Heart right ventricle (tissue), 16 donors: ENCODE measurements around the gene PRR15. TPM values are rescaled to one million over a fixed set of nuclear protein-coding genes. Genes with fewer than 3 reads are reported as not detected.

ENCODE experiments used
- ATAC-seq, 8 donors: fragments of 200-7000 bp; cut with Tn5 transposase; one replicate each; pipeline ENCODE4 v1.9.1; 2020; ENCODE audit warnings: mild to moderate bottlenecking in 8 of 8, moderate library complexity in 8 of 8, moderate number of reproducible peaks in 1 of 8
- DNase-seq, 2 donors: peaks; one replicate each; pipeline ENCODE4 v3.0.0-alpha.2; 2020
- H3K27ac ChIP-seq, 10 donors: fragments of 200-600 bp; sonication (generic) in 2 of 10; one replicate each; pipeline versions ENCODE4 v1.5.0 to v1.8.0; 2020 to 2022; ENCODE audit warnings: mild to moderate bottlenecking in 3 of 10
- H3K27me3 ChIP-seq, 7 donors: fragments of 200-600 bp; one replicate each; pipeline ENCODE4 v1.8.0; 2021 to 2022; ENCODE audit warnings: mild to moderate bottlenecking in 2 of 7
- H3K36me3 ChIP-seq, 9 donors: fragments of 200-600 bp; sonication (generic) in 1 of 9; one replicate each; pipeline versions ENCODE4 v1.5.0 to v1.8.0; 2020 to 2022; ENCODE audit warnings: mild to moderate bottlenecking in 2 of 9
- H3K4me1 ChIP-seq, 9 donors: fragments of 200-600 bp; sonication (generic) in 1 of 9; one replicate each; pipeline versions ENCODE4 v1.5.0 to v1.8.0; 2020 to 2022; ENCODE audit warnings: mild to moderate bottlenecking in 4 of 9
- H3K4me3 ChIP-seq, 10 donors: fragments of 200-600 bp; sonication (generic) in 2 of 10; one replicate each; pipeline versions ENCODE4 v1.5.0 to v1.8.0; 2020 to 2022; ENCODE audit warnings: mild to moderate bottlenecking in 7 of 10, moderate library complexity in 2 of 10
- H3K9me3 ChIP-seq, 11 donors: fragments of 200-600 bp in 10 of 11; sonication (generic) in 2 of 11; one replicate each; pipeline versions ENCODE4 v1.5.0 to v1.8.0; 2013 to 2022; ENCODE audit warnings: mild to moderate bottlenecking in 2 of 11, control low read depth in 1 of 11, moderate library complexity in 1 of 11
- CTCF ChIP-seq, 9 donors: fragments of 200-600 bp; sonication (generic) in 2 of 9; IDR thresholded peaks; one replicate each; pipeline versions ENCODE4 v1.5.0 to v1.8.0; 2021 to 2022; ENCODE audit warnings: antibody characterized with exemption in 9 of 9, mild to moderate bottlenecking in 5 of 9, moderate library complexity in 1 of 9
- WGBS, 2 donors: extraction: QIAGEN DNeasy Blood & Tissue Kit; methylation state at CpG; one replicate each; pipeline ENCODE4 v1.1.7; 2013; ENCODE audit warnings: inconsistent platforms in 1 of 2; 5-methylcytosine and 5-hydroxymethylcytosine counted together
- intact Hi-C, 10 donors: fragments of 100-400 bp; cut with DNase I; formaldehyde crosslinking; loops; one replicate each; pipeline versions ENCODE4 v1.11.1 to v1.14.2; 2022
- polyA plus RNA-seq, 2 donors: library from polyadenylated mRNA; stranded (reverse); fragments of 200-250 nt; gene quantifications; one replicate each; pipeline ENCODE4 v1.2.3, GENCODE V29; 2013
- total RNA-seq, 10 donors: library from RNA; stranded (reverse); fragmentation: NEBNext Ultra II Directional in 3 of 10; extraction: Animal tissue kit (Norgen Biotek cat#: 25700) in 3 of 10; gene quantifications; one replicate each; pipeline versions ENCODE4 v1.2.1 to v1.2.4, GENCODE V29; 2021 to 2023
- donor health status: Arrhythmogenic right ventricular cardiomyopathy.
- donor health status: ischemic (EF 13 %, LVEDD 7.1; RV severe dilation, severe dysfunction).
- donor health status: healthy with polysubstance abuse.
- donor health status: DM: no; HTN: yes; CAD: no.
- donor health status: DM: no; HTN: no; CAD: no.
- donor health status: ischemic (EF 25% LVEDD 6.9; RV normal size, moderate dysfunction).
- donor health status: ischemic (EF 25% LVEDD 5.7; RV mildly dilated, moderate dysfunction).
- donor health status: healthy.
- donor health status: DM: yes; HTN: yes; CAD: no.
- donor health status: Ischemic cardiomyopathy.
- donor health status: ischemic (EF 35%, LVEDD 5.7; RV mildly dilated, moderate dysfunction).
- donor health status: nonischemic (EF 11% LVEDD 7.7; RV severe dilation, severe dysfunction).
- donor health status: DM: yes; HTN: yes; CAD: no.
- donor health status: PGD.
- donor health status: ischemic (EF 29% LVEDD 5.4; RV normal size, mild dysfunction).
- donor health status: nonischemic (EF 23%, LVEDD 6.1; RV moderate dilation, normal function).

Gene PRR15
- total and polyA plus RNA-seq, 12 donors = 0.14 to 0.49 (median 0.26) TPM; not detected in 5

- no peaks in the 10 kb centered on the region for H3K36me3 ChIP-seq
- no peak for TF ChIP-seq CTCF (IDR thresholded peaks at IDR 0.05)
- intact Hi-C loops = no loop called here
- H3K9me3 ChIP-seq = no peaks in the 10 kb centered on the region
- H3K27ac ChIP-seq = no peak overlapping the region
- H3K4me1 ChIP-seq = peaks cover 0 to 10% (median 0%) of the 10 kb centered on the region in 9 donors
- no peaks in the 10 kb centered on the region for H3K27me3 ChIP-seq
- ATAC-seq (no peak), DNase-seq (no peak)
- no peak overlapping the region for H3K4me3 ChIP-seq
These were observed 41.1 kb downstream of the PRR15 start for GRCh38 chr7:29604702-29605101.

- Histone ChIP-seq H3K4me1 (peaks cover 0 to 14% (median 0%) of the 10 kb centered on the region in 9 donors), H3K9me3 (no peaks in the 10 kb centered on the region), H3K4me3 (no peak overlapping the region), H3K36me3 (no peaks in the 10 kb centered on the region), H3K27me3 (no peaks in the 10 kb centered on the region), H3K27ac (no peak overlapping the region)
- no peak for ATAC-seq
- intact Hi-C loops = no loop called here
- no peak for TF ChIP-seq CTCF (IDR thresholded peaks at IDR 0.05)
- no peak for DNase-seq
- 94 to 97% methylated on average over 3 of the region's 3 CpGs for WGBS, 2 donors
These were observed 42.0 kb downstream of the PRR15 start for GRCh38 chr7:29605671-29606070.

- ATAC-seq (peak in 7 of 8 donors; percentile 35 to 80 (median 64)), DNase-seq (no peak)
- WGBS, 2 donors = 40 to 45% methylated on average over 4 of the region's 4 CpGs
- H3K27me3 ChIP-seq = no peaks in the 10 kb centered on the region
- no peak overlapping the region for H3K4me3 ChIP-seq
- H3K27ac ChIP-seq = no peak overlapping the region
- no peaks in the 10 kb centered on the region for H3K36me3 ChIP-seq
- intact Hi-C loops = no loop called here
- no peaks in the 10 kb centered on the region for H3K9me3 ChIP-seq
- no peak for TF ChIP-seq CTCF (IDR thresholded peaks at IDR 0.05)
- peaks cover 0 to 14% (median 0%) of the 10 kb centered on the region in 9 donors for H3K4me1 ChIP-seq
These were observed 42.7 kb downstream of the PRR15 start for GRCh38 chr7:29606287-29606721.

- H3K4me3 ChIP-seq = no peak overlapping the region
- TF ChIP-seq CTCF (IDR thresholded peaks at IDR 0.05) = no peak
- H3K9me3 ChIP-seq = no peaks in the 10 kb centered on the region
- peaks cover 0 to 14% (median 0%) of the 10 kb centered on the region in 9 donors for H3K4me1 ChIP-seq
- no peak overlapping the region for H3K27ac ChIP-seq
- no peaks in the 10 kb centered on the region for H3K27me3 ChIP-seq
- H3K36me3 ChIP-seq = no peaks in the 10 kb centered on the region
- DNase-seq (no peak), ATAC-seq (no peak)
- 91 to 95% methylated on average over 4 of the region's 4 CpGs for WGBS, 2 donors
- intact Hi-C loops = no loop called here
These were observed 43.2 kb downstream of the PRR15 start for GRCh38 chr7:29606830-29607229.
